ENCODE data around the gene ANKRD10. TPM values are rescaled to one million over a fixed set of nuclear protein-coding genes. Genes with fewer than 3 reads are reported as not detected.

Gene ANKRD10
- total and polyA plus RNA-seq, 2 experiments from 2014 or later = 39.9 to 42.7 TPM

DNA sequence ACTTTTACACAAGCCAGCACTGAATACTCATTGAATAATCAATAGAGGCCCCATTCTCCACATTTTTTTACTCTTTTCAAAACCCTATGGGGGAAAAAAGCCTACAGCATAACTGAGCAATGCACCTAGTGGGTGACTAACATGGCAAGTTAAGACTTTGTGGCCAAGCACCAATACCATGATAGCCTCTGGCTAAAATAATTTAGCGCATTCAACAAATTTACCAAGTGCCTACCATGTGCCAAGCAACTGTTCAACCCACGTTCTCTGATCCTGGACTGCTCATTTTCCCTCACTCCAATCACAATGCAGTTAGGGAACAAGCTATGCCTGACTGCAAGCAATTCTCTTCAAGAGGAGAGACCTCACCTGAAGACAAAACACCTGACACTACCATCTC lies 3.0 kb downstream of the ANKRD10 start:
- H3K27ac ChIP-seq = peak overlapping the region; percentile 96
- WGBS, 2 experiments (ENCODE audit: low coverage in 1 of 2, low lambda C conversion rate in 2 of 2, missing lambda C conversion rate in 2 of 2) = 62 to 71% methylated on average over 2 of the region's 2 CpGs
- peaks cover 33% of the 10 kb centered on the region for H3F3A ChIP-seq (ENCODE audit: insufficient read depth)
- TF ChIP-seq EZH2 (IDR thresholded peaks at IDR 0.05; ENCODE audit: insufficient read depth, poor library complexity, severe bottlenecking) (no peak), EZH2phosphoT487 (IDR thresholded peaks at IDR 0.05; ENCODE audit: insufficient read depth, low read depth) (no peak)
- H3K27me3 ChIP-seq (replicated peaks; ENCODE audit: insufficient read depth) = no peaks in the 10 kb centered on the region
- peaks cover 11% of the 10 kb centered on the region for H4K20me1 ChIP-seq (ENCODE audit: insufficient read depth)
- peaks cover 70% of the 10 kb centered on the region for H3K79me2 ChIP-seq (ENCODE audit: insufficient read depth)
- peak overlapping the region; percentile 96 for H3K4me2 ChIP-seq (ENCODE audit: unreplicated experiment)
- DNase-seq = peak; percentile 53
- peak overlapping the region; percentile 94; the same call in 1 of the 2 replicates for H3K9ac ChIP-seq
- H3K9me3 ChIP-seq (ENCODE audit: low read depth) = no peaks in the 10 kb centered on the region
- H3K4me3 ChIP-seq = peak overlapping the region; percentile 87
- in situ Hi-C loops (cut with MboI) = no loop called here
- no peaks in the 10 kb centered on the region for H3K9me2 ChIP-seq (ENCODE audit: insufficient read depth)
- no peak overlapping the region for H2AFZ ChIP-seq
- H3K36me3 ChIP-seq (ENCODE audit: low read depth) = peaks cover 4% of the 10 kb centered on the region; the same call in 1 of the 2 replicates
- peaks cover 36% of the 10 kb centered on the region for H3K4me1 ChIP-seq (ENCODE audit: insufficient read depth)

DNA sequence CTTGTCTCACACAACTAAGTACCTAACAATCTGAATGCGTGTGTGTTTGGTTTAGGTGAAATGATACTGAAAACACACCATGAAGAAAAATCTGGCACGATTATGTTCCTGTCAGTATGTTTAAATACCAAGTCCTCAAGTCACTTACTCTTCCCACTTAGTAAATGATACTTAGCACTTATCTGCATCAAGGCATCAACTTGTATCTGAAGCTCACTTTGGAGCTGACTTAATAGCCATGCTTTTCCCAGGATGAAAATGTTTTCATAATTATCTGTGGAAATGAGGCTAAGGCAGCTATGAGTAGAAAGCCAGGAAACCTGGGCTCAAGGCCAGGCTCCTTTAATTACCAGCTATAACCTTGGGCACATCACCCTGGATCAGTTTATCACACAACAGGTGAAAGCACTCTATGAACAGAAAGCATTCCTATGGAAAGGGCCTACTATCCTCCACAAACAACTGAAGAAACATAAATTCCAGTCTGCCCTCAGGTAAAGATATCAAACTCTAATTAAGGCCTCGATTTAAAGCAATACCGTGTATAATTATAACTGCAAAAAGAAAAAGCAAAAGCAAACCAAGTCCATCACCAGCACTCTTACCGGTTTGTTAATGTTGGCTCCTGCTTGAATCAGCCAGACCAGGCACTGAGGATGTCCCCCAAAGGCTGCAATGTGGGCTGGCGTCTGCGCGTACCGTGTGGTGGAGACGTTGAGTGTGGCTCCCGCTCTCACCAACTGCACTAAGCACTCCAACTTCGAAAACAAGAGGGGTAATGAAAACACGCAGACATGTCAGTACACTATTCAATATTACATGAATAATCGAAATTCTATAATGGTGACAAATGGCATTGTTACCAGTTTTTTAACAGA lies 4.6 kb downstream of the ANKRD10 start:
- no peaks in the 10 kb centered on the region for H3K9me3 ChIP-seq (ENCODE audit: low read depth)
- peaks cover 86% of the 10 kb centered on the region for H3K79me2 ChIP-seq (ENCODE audit: insufficient read depth)
- H3K27ac ChIP-seq = no peak overlapping the region
- H3K36me3 ChIP-seq (ENCODE audit: low read depth) = peaks cover 10% of the 10 kb centered on the region; the same call in 1 of the 2 replicates
- TF ChIP-seq EZH2 (IDR thresholded peaks at IDR 0.05; ENCODE audit: insufficient read depth, poor library complexity, severe bottlenecking) (no peak), EZH2phosphoT487 (IDR thresholded peaks at IDR 0.05; ENCODE audit: insufficient read depth, low read depth) (no peak)
- peaks cover 11% of the 10 kb centered on the region for H4K20me1 ChIP-seq (ENCODE audit: insufficient read depth)
- H3K27me3 ChIP-seq (replicated peaks; ENCODE audit: insufficient read depth) = no peaks in the 10 kb centered on the region
- WGBS, 2 experiments (ENCODE audit: low coverage in 1 of 2, low lambda C conversion rate in 2 of 2, missing lambda C conversion rate in 2 of 2) = 86% methylated on average over 14 of the region's 14 CpGs
- in situ Hi-C loops (cut with MboI) = no loop called here
- no peak overlapping the region for H3K9ac ChIP-seq
- peaks cover 21% of the 10 kb centered on the region; the same call in 1 of the 2 replicates for H3F3A ChIP-seq (ENCODE audit: insufficient read depth)
- H3K4me1 ChIP-seq (ENCODE audit: insufficient read depth) = peaks cover 28% of the 10 kb centered on the region
- no peak for DNase-seq
- H3K9me2 ChIP-seq (ENCODE audit: insufficient read depth) = no peaks in the 10 kb centered on the region
- H3K4me2 ChIP-seq (ENCODE audit: unreplicated experiment) = no peak overlapping the region
- no peak overlapping the region for H2AFZ ChIP-seq
- H3K4me3 ChIP-seq = no peak overlapping the region

DNA sequence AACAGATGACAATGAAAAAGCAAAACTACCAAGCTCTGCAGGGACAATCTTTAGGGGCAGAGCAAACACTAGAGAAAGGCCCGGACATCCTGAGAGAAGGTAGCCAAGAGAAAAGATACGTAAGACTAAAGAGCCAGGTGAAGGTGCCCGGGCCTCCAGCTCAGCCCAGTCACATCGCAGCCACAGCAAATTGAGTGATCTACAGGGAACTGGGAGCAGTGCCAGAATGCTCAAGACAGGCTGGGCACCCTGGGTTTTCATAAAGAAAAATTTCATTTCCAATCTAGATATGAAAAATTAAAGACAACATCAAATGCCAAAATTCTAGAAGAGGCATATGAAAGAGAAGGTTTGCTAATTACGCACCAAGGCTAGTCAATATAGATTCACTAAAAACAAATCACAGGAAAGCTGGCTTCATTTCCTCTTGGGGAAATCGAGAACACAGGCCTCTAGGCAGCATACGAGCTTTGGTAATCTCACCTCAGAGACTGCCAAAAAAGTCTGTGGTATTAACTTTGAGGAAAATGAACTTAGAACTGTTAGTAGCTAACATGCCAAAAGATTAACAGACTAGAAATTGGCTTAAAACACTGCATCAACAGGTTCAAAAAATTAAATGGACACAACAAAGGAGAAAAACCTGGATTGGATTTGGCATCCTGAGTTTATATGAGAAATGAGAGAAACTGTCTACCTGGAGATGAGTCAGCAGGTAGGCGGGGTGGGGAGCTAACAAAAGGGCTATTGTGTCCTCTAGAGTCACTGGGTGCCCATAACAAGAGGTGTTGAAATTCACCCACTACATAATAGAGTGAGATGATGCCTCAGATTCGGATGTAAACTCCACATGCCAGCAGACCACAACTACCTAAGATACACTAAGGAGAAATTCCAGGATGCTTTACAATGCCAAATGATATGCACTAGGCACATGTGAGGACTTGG lies 6.6 kb downstream of the ANKRD10 start:
- Histone ChIP-seq H3K79me2 (ENCODE audit: insufficient read depth) (peaks cover 97% of the 10 kb centered on the region), H3K9me3 (ENCODE audit: low read depth) (no peaks in the 10 kb centered on the region), H3K4me1 (ENCODE audit: insufficient read depth) (peaks cover 26% of the 10 kb centered on the region), H2AFZ (no peak overlapping the region), H3F3A (ENCODE audit: insufficient read depth) (peaks cover 16% of the 10 kb centered on the region; the same call in 1 of the 2 replicates), H3K4me3 (no peak overlapping the region), H4K20me1 (ENCODE audit: insufficient read depth) (peaks cover 11% of the 10 kb centered on the region), H3K36me3 (ENCODE audit: low read depth) (peaks cover 18% of the 10 kb centered on the region; the same call in 1 of the 2 replicates), H3K9ac (no peak overlapping the region), H3K27ac (peak overlapping the region; percentile 30; the same call in 1 of the 2 replicates), H3K4me2 (ENCODE audit: unreplicated experiment) (no peak overlapping the region), H3K27me3 (replicated peaks; ENCODE audit: insufficient read depth) (no peaks in the 10 kb centered on the region), H3K9me2 (ENCODE audit: insufficient read depth) (no peaks in the 10 kb centered on the region)
- TF ChIP-seq EZH2 (IDR thresholded peaks at IDR 0.05; ENCODE audit: insufficient read depth, poor library complexity, severe bottlenecking) = no peak
- TF ChIP-seq EZH2phosphoT487 (IDR thresholded peaks at IDR 0.05; ENCODE audit: insufficient read depth, low read depth) = no peak
- in situ Hi-C loops (cut with MboI) = no loop called here
- DNase-seq = peak; percentile 53
- 83 to 85% methylated on average over 9 of the region's 9 CpGs for WGBS, 2 experiments (ENCODE audit: low coverage in 1 of 2, low lambda C conversion rate in 2 of 2, missing lambda C conversion rate in 2 of 2)

DNA sequence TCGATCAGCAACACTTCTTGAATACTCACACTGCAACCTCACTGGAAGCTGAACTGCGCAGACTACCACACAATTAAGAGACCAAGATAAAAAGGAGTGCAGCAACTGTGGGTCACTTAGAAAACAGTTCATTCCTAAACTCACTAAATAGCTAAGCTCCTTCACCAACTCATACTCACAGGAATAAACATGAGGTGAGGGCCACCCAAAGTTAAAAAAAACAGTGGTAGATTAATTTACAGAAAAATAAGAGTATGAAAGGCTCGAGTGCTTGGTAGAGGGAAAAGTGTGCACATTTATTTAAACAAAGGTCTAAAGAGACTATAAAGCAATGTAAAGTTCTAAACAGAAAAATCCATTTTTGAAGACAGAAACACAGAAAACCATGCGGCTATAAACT lies 7.6 kb downstream of the ANKRD10 start:
- Histone ChIP-seq H3K4me2 (ENCODE audit: unreplicated experiment) (no peak overlapping the region), H3F3A (ENCODE audit: insufficient read depth) (0 out of 2 replicates have a peak, but pooled peaks cover 8% of the 10 kb centered on the region), H3K4me1 (ENCODE audit: insufficient read depth) (peaks cover 17% of the 10 kb centered on the region), H3K9me3 (ENCODE audit: low read depth) (no peaks in the 10 kb centered on the region), H4K20me1 (ENCODE audit: insufficient read depth) (peaks cover 4% of the 10 kb centered on the region), H3K27me3 (replicated peaks; ENCODE audit: insufficient read depth) (no peaks in the 10 kb centered on the region), H3K36me3 (ENCODE audit: low read depth) (peaks cover 27% of the 10 kb centered on the region; the same call in 1 of the 2 replicates), H3K79me2 (ENCODE audit: insufficient read depth) (peaks cover 97% of the 10 kb centered on the region), H3K4me3 (no peak overlapping the region), H3K9me2 (ENCODE audit: insufficient read depth) (no peaks in the 10 kb centered on the region), H3K27ac (no peak overlapping the region), H3K9ac (no peak overlapping the region), H2AFZ (no peak overlapping the region)
- DNase-seq = no peak
- in situ Hi-C loops (cut with MboI) = no loop called here
- WGBS, 2 experiments (ENCODE audit: low coverage in 1 of 2, low lambda C conversion rate in 2 of 2, missing lambda C conversion rate in 2 of 2) = 78 to 82% methylated on average over 3 of the region's 4 CpGs
- no peak for TF ChIP-seq EZH2 (IDR thresholded peaks at IDR 0.05; ENCODE audit: insufficient read depth, poor library complexity, severe bottlenecking)
- no peak for TF ChIP-seq EZH2phosphoT487 (IDR thresholded peaks at IDR 0.05; ENCODE audit: insufficient read depth, low read depth)
